ENCODE measurements around the gene MRPL40.

GRCh38 chr22:19398652-19399051 lies 33.7 kb upstream of the MRPL40 start:
- TF ChIP-seq ZFX (CRISPR knock-in tag; IDR thresholded peaks at IDR 0.05; ENCODE audit: low read depth) (no peak), FOXJ3 (CRISPR knock-in tag; IDR thresholded peaks at IDR 0.05; ENCODE audit: borderline replicate concordance) (no peak), SKI (IDR thresholded peaks at IDR 0.05; ENCODE audit: partially characterized antibody) (no peak), IRF2 (CRISPR knock-in tag; IDR thresholded peaks at IDR 0.05) (no peak), ZNF639 (CRISPR knock-in tag; conservative IDR thresholded peaks at IDR 0.05) (no peak), PBX3 (CRISPR knock-in tag; IDR thresholded peaks at IDR 0.05; ENCODE audit: borderline replicate concordance) (no peak), NFKBIZ (CRISPR knock-in tag; IDR thresholded peaks at IDR 0.05) (no peak), ZUFSP (CRISPR knock-in tag; IDR thresholded peaks at IDR 0.05; ENCODE audit: borderline replicate concordance) (no peak), TFAP4 (IDR thresholded peaks at IDR 0.05; ENCODE audit: borderline replicate concordance, low read depth) (no peak)
